HG03097 (cell line): Measurements from ENCODE around the gene AKAP1.
A peak's percentile ranks its signal among the peaks of the same experiment; 100 is the strongest.

ENCODE experiments used
- ATAC-seq: cut with Tn5 transposase; IDR thresholded peaks from one replicate; pipeline ENCODE4 v1.9.1; 2021; ENCODE audit not compliant: unreplicated experiment, low FRiP score

Gene AKAP1

DNA sequence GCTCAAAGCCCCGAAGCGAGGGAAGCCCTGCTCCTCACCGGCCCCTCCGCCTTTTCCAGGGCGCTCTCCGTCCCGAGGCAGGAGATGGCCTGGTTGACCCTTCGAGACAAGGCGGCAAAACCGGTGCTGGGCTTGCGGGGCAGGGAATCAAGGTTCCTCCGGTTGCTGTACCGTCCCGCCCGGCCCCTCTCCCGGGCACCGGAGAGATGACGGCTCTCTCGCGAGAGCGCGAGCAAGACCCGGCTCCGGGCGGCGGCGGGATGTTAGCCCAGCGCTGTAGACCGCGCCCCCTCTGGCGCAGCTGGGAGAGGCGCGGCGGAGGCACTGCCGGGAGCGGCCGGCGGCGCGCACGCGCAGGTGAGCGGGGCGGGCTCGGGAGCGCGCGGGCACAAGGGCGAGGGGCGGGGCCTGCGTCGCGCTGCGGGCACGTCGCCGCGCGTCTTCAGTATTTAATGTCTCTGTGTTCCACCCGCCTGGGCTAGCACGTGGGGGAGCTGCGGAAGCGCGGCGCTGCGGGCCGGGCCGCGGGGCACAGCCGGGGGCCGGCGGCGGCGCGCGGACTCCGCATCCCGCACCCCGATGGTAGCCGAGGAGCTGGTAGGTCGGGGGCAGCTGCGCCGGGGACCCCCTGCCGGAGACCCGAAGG, at the start of gene AKAP1:
Gene AKAP1 (plus strand): TSS at position 445 of the 646 bp plus-strand sequence. CDS start 20,219 bp downstream, outside the sequence.
- peak; percentile 84 for ATAC-seq

- no peak for ATAC-seq
Observed at GRCh38 chr17:57035971-57036481, 49.0 kb upstream of the AKAP1 start.

GRCh38 chr17:57037411-57037810, 47.6 kb upstream of the AKAP1 start:
- no peak for ATAC-seq

- no peak for ATAC-seq
Observed at GRCh38 chr17:57038486-57038885, 46.6 kb upstream of the AKAP1 start.

GRCh38 chr17:57040571-57040970, 44.5 kb upstream of the AKAP1 start:
- ATAC-seq = no peak

DNA sequence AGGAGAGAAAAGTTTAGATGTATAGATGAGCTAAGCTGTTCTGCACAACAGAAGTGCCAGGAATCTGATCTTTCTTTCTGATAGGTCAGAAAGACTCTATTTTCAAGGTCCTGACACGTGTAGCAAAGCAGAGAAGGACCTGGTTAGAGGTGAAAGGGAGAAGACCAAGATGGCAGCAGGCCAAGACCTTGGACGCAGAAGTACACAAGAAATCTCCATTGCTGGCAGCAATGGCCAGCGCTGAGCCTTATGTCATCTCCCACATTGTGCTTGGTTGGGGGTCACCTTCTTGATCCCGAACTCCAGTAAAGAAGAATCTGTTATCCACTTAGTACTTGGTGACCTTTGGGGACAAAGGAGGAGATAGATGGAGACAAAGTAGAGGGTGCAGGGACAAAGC, 41.8 kb upstream of the AKAP1 start:
- no peak for ATAC-seq

- no peak for ATAC-seq
Observed at GRCh38 chr17:57044976-57045867, 39.8 kb upstream of the AKAP1 start.

- ATAC-seq = no peak
Observed at GRCh38 chr17:57045868-57046704, 39.0 kb upstream of the AKAP1 start.

- no peak for ATAC-seq
Observed at GRCh38 chr17:57046749-57047148, 38.3 kb upstream of the AKAP1 start.

GRCh38 chr17:57048096-57048495, 37.0 kb upstream of the AKAP1 start:
- no peak for ATAC-seq

GRCh38 chr17:57050306-57050705, 34.7 kb upstream of the AKAP1 start:
- ATAC-seq = no peak

DNA sequence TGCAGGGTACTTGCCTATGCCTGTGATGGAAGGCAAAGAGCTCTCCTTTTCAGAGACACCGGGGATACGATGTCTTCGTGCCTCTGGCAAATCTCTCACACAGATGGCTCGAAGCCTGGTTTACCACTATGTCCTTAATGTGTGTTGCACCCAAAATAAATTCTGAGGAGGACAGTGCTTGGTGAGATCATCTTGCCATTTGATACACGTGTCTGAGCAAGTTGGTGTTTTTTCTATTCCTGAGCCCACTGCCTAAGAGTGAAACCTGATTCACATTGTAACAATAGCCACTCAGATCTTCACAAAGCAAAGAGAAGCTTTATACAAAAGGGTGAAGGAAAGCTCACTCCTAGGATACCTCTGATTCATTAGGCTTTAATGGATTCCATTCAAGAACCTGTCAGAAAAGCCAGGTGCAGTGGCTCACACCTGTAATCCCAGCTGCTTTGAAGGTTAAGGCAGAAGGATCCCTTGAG, 33.1 kb upstream of the AKAP1 start:
- no peak for ATAC-seq

- no peak for ATAC-seq
Observed at GRCh38 chr17:57062865-57063264, 22.2 kb upstream of the AKAP1 start.

- ATAC-seq = no peak
Observed at GRCh38 chr17:57067162-57067561, 17.9 kb upstream of the AKAP1 start.

DNA sequence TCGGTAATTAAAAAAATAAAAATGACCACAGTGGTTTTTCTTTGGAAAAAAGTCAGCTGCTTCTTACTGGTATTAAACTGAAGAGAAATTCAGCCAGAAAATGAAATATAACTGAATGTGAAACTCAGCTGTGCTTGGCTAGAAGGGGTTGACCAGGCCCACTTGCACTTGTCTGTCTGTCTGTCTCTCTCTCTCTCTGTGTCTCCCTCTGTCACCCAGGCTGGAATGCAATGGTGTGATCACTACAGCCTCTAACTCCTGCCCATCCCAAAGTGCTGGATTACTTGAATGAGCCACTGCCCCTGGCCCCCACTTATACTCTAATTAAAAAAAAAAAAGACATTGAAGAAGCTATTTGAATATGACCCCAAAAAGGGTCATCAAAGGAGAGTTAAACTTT, 17.3 kb upstream of the AKAP1 start:
- no peak for ATAC-seq

DNA sequence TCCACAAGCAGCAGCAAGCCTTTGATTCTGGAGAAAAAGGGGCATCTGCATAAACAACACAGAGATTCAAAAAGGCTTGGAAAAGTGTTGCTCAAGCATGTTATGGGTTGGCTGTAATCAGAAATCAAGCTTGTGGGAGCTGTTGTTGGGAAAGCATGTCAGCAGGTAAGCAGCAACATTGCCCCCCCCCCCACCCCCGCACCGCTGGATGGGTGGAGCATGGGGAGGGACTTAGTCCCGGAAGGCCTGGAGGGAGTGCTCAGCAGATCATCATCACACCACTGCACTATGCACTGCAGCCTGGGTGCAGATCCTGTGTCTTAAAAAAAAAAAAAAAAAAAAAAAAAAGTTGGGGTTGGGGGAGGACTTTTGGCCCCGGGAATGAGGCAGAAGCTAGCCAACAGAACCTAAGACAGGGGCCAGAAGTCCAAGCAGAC, 16.8 kb upstream of the AKAP1 start:
- ATAC-seq = no peak

- no peak for ATAC-seq
Observed at GRCh38 chr17:57068707-57069106, 16.3 kb upstream of the AKAP1 start.

- ATAC-seq = no peak
Observed at GRCh38 chr17:57071991-57072944, 12.8 kb upstream of the AKAP1 start.

GRCh38 chr17:57073626-57074025, 11.4 kb upstream of the AKAP1 start:
- ATAC-seq = no peak

DNA sequence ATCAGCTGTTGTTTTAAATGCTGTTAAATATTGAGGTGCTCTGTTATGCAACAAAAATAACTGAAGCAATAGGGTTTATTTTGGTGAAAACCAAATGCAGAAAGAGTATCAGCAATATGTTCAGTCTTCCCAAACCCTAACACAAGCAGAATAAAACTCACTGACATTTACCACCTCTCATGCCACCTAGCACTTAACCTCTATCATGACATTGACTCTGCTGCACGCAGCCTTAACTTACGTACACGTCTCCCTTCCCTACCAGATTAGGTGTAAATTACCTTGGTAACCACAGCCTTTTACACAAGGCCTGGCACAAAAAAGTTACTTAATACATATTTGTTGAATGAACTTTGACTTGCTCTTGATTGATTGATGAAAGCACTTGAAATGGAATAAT, 9.9 kb upstream of the AKAP1 start:
- ATAC-seq = no peak
